SK-N-SH (cell line): Measurements from ENCODE around the gene CD300H. TPM values are rescaled to one million over a fixed set of nuclear protein-coding genes. Genes with fewer than 3 reads are reported as not detected.

Experiments used
- CTCF ChIA-PET: fragments of 300-600, 350-600 bp; formaldehyde crosslinking; extraction: SDS; loops from one replicate; lab custom pipeline; 2021; lab: Yijun Ruan, JAX
- POLR2A ChIA-PET: fragments of 350-600 bp; sonication (Branson Sonifier 250); formaldehyde crosslinking; extraction: SDS; loops from one replicate; lab custom pipeline; 2020; ENCODE audit warnings: antibody characterized with exemption, inconsistent platforms; lab: Yijun Ruan, JAX
- DNase-seq: peaks from one replicate; pipeline ENCODE4 v3.0.0; 2012
- H2AFZ ChIP-seq: fragments of 200-600 bp; sonication (generic); 2 replicates; pipeline ENCODE4 v1.8.1; 2016; ENCODE audit warnings: antibody characterized with exemption, mild to moderate bottlenecking, low read depth
- H3F3A ChIP-seq: fragments of 200-600 bp; sonication (generic); replicated peaks from 2 replicates; pipeline ENCODE3; 2016; ENCODE audit warnings: antibody characterized with exemption, mild to moderate bottlenecking; ENCODE audit not compliant: insufficient read depth
- H3K27ac ChIP-seq, 2 experiments: fragments of 200-500 bp in 1 of 2; fragments of 200-600 bp in 1 of 2; sonication (Bioruptor generic) in 1 of 2; sonication (generic), shearing (Covaris generic) in 1 of 2; 2 replicates each; pipeline versions ENCODE4 v1.5.1 to v1.6.1; 2014 to 2016; ENCODE audit warnings: low read depth in 2 of 2, inconsistent platforms in 1 of 2, low read length in 1 of 2, mild to moderate bottlenecking in 1 of 2, mixed read lengths in 1 of 2
- H3K27me3 ChIP-seq: fragments of 200-600 bp; sonication (generic), shearing (Covaris generic); 2 replicates; pipeline ENCODE4 v1.6.1; 2016; ENCODE audit warnings: mixed run types; ENCODE audit not compliant: insufficient read depth
- H3K36me3 ChIP-seq, 2 experiments: fragments of 200-500 bp in 1 of 2; fragments of 200-600 bp in 1 of 2; sonication (Bioruptor generic) in 1 of 2; sonication (generic) in 1 of 2; replicated peaks in 1 of 2; 2 replicates each; pipeline versions ENCODE3 to v1.5.1; 2014 to 2016; ENCODE audit warnings: low read length in 1 of 2, mild to moderate bottlenecking in 1 of 2; ENCODE audit not compliant: insufficient read depth in 2 of 2, control insufficient read depth in 1 of 2
- H3K4me1 ChIP-seq, 2 experiments: fragments of 200-500 bp in 1 of 2; fragments of 200-600 bp in 1 of 2; sonication (Bioruptor generic) in 1 of 2; sonication (generic), shearing (Covaris generic) in 1 of 2; 2 replicates each; pipeline versions ENCODE4 v1.5.1 to v1.6.1; 2014 to 2016; ENCODE audit warnings: low read depth in 1 of 2, low read length in 1 of 2, mixed run types in 1 of 2; ENCODE audit not compliant: insufficient read depth in 2 of 2, control insufficient read depth in 1 of 2
- H3K4me2 ChIP-seq: fragments of 200-600 bp; sonication (generic), shearing (Covaris generic); 2 replicates; pipeline ENCODE4 v1.6.1; 2017; ENCODE audit warnings: mixed run types
- H3K4me3 ChIP-seq, 2 experiments: fragments of 200-500 bp in 1 of 2; fragments of 200-600 bp in 1 of 2; sonication (Bioruptor generic) in 1 of 2; sonication (generic), shearing (Covaris generic) in 1 of 2; 2 replicates each; pipeline versions ENCODE4 v1.5.1 to v1.8.1; 2014 to 2016; ENCODE audit warnings: low read depth in 2 of 2, inconsistent platforms in 1 of 2, low read length in 1 of 2, mild to moderate bottlenecking in 1 of 2, mixed read lengths in 1 of 2, moderate library complexity in 1 of 2
- H3K79me2 ChIP-seq: fragments of 200-600 bp; sonication (generic); 2 replicates; pipeline ENCODE4 v1.8.1; 2017; ENCODE audit warnings: mild to moderate bottlenecking; ENCODE audit not compliant: insufficient read depth
- H3K9ac ChIP-seq: fragments of 200-600 bp; sonication (generic); 2 replicates; pipeline ENCODE4 v1.6.1; 2017; ENCODE audit warnings: mixed run types
- H3K9me2 ChIP-seq: fragments of 200-600 bp; sonication (generic); 2 replicates; pipeline ENCODE4 v1.6.1; 2017; ENCODE audit warnings: mixed run types
- H3K9me3 ChIP-seq: fragments of 200-600 bp; sonication (generic); 2 replicates; pipeline ENCODE4 v1.6.1; 2017; ENCODE audit warnings: mixed run types, mild to moderate bottlenecking, moderate library complexity
- H4K20me1 ChIP-seq: fragments of 200-600 bp; sonication (generic); 2 replicates; pipeline ENCODE4 v1.6.1; 2017; ENCODE audit warnings: mild to moderate bottlenecking, mixed run types; ENCODE audit not compliant: insufficient read depth
- ELF1 ChIP-seq: IDR thresholded peaks from 2 replicates; pipeline ENCODE4 v1.4.0; 2012
- EZH2phosphoT487 ChIP-seq: fragments of 200-600 bp; sonication (generic); IDR thresholded peaks from 2 replicates; pipeline ENCODE4 v1.6.1; 2017; ENCODE audit warnings: low read depth, mixed run types, mild to moderate bottlenecking, antibody characterized with exemption, moderate library complexity, borderline replicate concordance
- FOSL2 ChIP-seq: IDR thresholded peaks from 2 replicates; pipeline ENCODE4 v1.4.0; 2012; ENCODE audit warnings: low read depth, mild to moderate bottlenecking, moderate library complexity, borderline replicate concordance
- FOXJ3 ChIP-seq: sonication (generic); formaldehyde crosslinking; IDR thresholded peaks from 2 replicates; pipeline ENCODE4 v1.5.1; 2020; ENCODE audit warnings: mild to moderate bottlenecking, missing genetic modification reagents
- FOXM1 ChIP-seq: IDR thresholded peaks from 2 replicates; pipeline ENCODE4 v1.4.0; 2012; ENCODE audit warnings: low read depth, mild to moderate bottlenecking
- GABPA ChIP-seq: IDR thresholded peaks from 2 replicates; pipeline ENCODE4 v1.4.0; 2012; ENCODE audit warnings: low read depth, mild to moderate bottlenecking
- GATA2 ChIP-seq: sonication (generic); formaldehyde crosslinking; IDR thresholded peaks from 2 replicates; pipeline ENCODE4 v1.5.0; 2020; ENCODE audit warnings: mild to moderate bottlenecking, missing genetic modification reagents
- MEF2A ChIP-seq: IDR thresholded peaks from 2 replicates; pipeline ENCODE4 v1.4.0; 2012; ENCODE audit warnings: low read depth, borderline replicate concordance
- MXI1 ChIP-seq: IDR thresholded peaks from 2 replicates; pipeline ENCODE4 v1.6.1; 2012; ENCODE audit warnings: mild to moderate bottlenecking, low read depth, low read length, improper control_type of control experiment
- NFIC ChIP-seq: IDR thresholded peaks from 2 replicates; pipeline ENCODE4 v1.4.0; 2012; ENCODE audit warnings: borderline replicate concordance
- NRF1 ChIP-seq: IDR thresholded peaks from 2 replicates; pipeline ENCODE4 v1.6.1; 2012; ENCODE audit warnings: low read depth, mild to moderate bottlenecking, low read length
- POLR2AphosphoS5 ChIP-seq: IDR thresholded peaks from 2 replicates; pipeline ENCODE4 v1.6.1; 2012; ENCODE audit warnings: low read depth, low read length
- RCOR1 ChIP-seq: fragments of 150-350 bp; IDR thresholded peaks from 2 replicates; pipeline ENCODE4 v1.6.1; 2017; ENCODE audit warnings: antibody characterized with exemption, low read length
- RFX5 ChIP-seq: IDR thresholded peaks from 2 replicates; pipeline ENCODE4 v1.6.1; 2012; ENCODE audit warnings: mild to moderate bottlenecking, improper control_type of control experiment, low read length
- RXRA ChIP-seq: IDR thresholded peaks from 2 replicates; pipeline ENCODE4 v1.4.0; 2012; ENCODE audit warnings: low read depth, mild to moderate bottlenecking, borderline replicate concordance
- SIN3A ChIP-seq: IDR thresholded peaks from 2 replicates; pipeline ENCODE4 v1.6.1; 2012; ENCODE audit warnings: low read depth, mild to moderate bottlenecking, low read length, moderate library complexity, borderline replicate concordance
- SMC3 ChIP-seq: IDR thresholded peaks from 2 replicates; pipeline ENCODE4 v1.6.1; 2012; ENCODE audit warnings: low read depth, low read length, improper control_type of control experiment
- TAF1 ChIP-seq: IDR thresholded peaks from 2 replicates; pipeline ENCODE4 v1.6.1; 2012; ENCODE audit warnings: low read depth, mild to moderate bottlenecking, low read length, moderate library complexity, borderline replicate concordance
- TEAD4 ChIP-seq: IDR thresholded peaks from 2 replicates; pipeline ENCODE4 v1.4.0; 2012; ENCODE audit warnings: mild to moderate bottlenecking, borderline replicate concordance; ENCODE audit not compliant: insufficient read depth
- USF1 ChIP-seq: IDR thresholded peaks from 2 replicates; pipeline ENCODE4 v1.4.0; 2012; ENCODE audit warnings: low read depth, borderline replicate concordance
- USF2 ChIP-seq: fragments of 150-350 bp; IDR thresholded peaks from 2 replicates; pipeline ENCODE4 v1.6.1; 2017; ENCODE audit warnings: antibody characterized with exemption, low read length, low read depth, borderline replicate concordance
- YY1 ChIP-seq: IDR thresholded peaks from 2 replicates; pipeline ENCODE4 v1.4.0; 2012; ENCODE audit warnings: low read depth, mild to moderate bottlenecking
- WGBS: methylation state at CpG from one replicate; pipeline ENCODE4 v1.1.6; 2017; ENCODE audit warnings: low lambda C conversion rate; 5-methylcytosine and 5-hydroxymethylcytosine counted together
- polyA plus RNA-seq, 3 experiments: library from polyadenylated mRNA; depleted of rRNA; stranded (reverse); fragments of >200 nt; gene quantifications; 2 replicates each; pipeline ENCODE4 v1.2.3, GENCODE V29; 2012

Gene CD300H
- polyA plus RNA-seq, 1 of the 3 experiments (the other 2 are of a cell fraction): not detected

DNA sequence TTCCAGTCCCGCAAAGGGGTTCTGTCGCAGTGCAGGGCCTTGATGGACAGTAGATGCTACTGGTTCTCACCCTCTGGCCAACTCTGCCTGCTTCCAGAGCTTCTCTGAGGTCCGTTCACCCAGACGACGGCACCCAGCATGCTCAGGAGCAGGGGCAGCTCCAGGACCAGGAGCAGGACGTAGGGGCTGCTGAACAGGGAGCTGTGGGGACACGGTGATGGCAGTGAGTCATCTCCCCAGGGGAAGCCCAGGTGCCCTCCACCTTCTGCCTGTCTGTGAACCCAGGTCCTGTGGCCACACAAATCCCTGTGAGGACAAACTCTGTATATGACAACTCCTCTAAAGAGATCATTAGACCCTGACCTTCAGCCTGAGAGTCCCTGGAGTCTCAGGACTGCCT, 18.0 kb downstream of the CD300H start:
- H3K9ac ChIP-seq: no peak overlapping the region
- no peaks in the 10 kb centered on the region for H3K9me2 ChIP-seq
- H3F3A ChIP-seq: no peaks in the 10 kb centered on the region
- ChIA-PET POLR2A (no interaction called here), CTCF (interaction anchor here (1.1 kb wide), 1 partner anchor 18 kb away, joined by 3 read pairs; the partner anchor contains the start of gene CD300H)
- no peak overlapping the region for H2AFZ ChIP-seq
- 55% methylated on average over 7 of the region's 7 CpGs for WGBS
- no peak overlapping the region for H3K27ac ChIP-seq
- no peaks in the 10 kb centered on the region for H3K79me2 ChIP-seq
- H3K9me3 ChIP-seq: 0 out of 2 replicates have a peak, but pooled peaks cover 6% of the 10 kb centered on the region
- no peaks in the 10 kb centered on the region for H3K27me3 ChIP-seq
- no peaks in the 10 kb centered on the region for H3K4me1 ChIP-seq
- no peak overlapping the region for H3K4me3 ChIP-seq
- H3K4me2 ChIP-seq: no peak overlapping the region
- no peaks in the 10 kb centered on the region for H4K20me1 ChIP-seq
- H3K36me3 ChIP-seq: no peaks in the 10 kb centered on the region
- no peak for DNase-seq
- TF ChIP-seq FOXM1: no peak
- no peak for TF ChIP-seq USF2
- TF ChIP-seq MEF2A: no peak
- TF ChIP-seq ELF1: no peak
- no peak for TF ChIP-seq GATA2 (CRISPR knock-in tag)
- TF ChIP-seq GABPA: no peak
- TF ChIP-seq RCOR1: no peak
- TF ChIP-seq NRF1: no peak
- no peak for TF ChIP-seq RXRA
- no peak for TF ChIP-seq EZH2phosphoT487
- no peak for TF ChIP-seq NFIC
- TF ChIP-seq YY1: no peak
- TF ChIP-seq FOXJ3 (CRISPR knock-in tag): no peak
- no peak for TF ChIP-seq SMC3
- no peak for TF ChIP-seq TAF1
- no peak for TF ChIP-seq TEAD4
- no peak for TF ChIP-seq USF1

- H3K27ac ChIP-seq: no peak overlapping the region
- no peak overlapping the region for H2AFZ ChIP-seq
- no peak for DNase-seq
- CTCF ChIA-PET: no interaction called here
- no peaks in the 10 kb centered on the region for H3K36me3 ChIP-seq
- no peak overlapping the region for H3K4me2 ChIP-seq
- TF ChIP-seq FOSL2 (no peak), MEF2A (no peak), MXI1 (no peak), TAF1 (no peak), NFIC (no peak), RXRA (no peak), POLR2AphosphoS5 (no peak), USF1 (no peak), RFX5 (no peak), SIN3A (no peak), SMC3 (no peak)
- TF ChIP-seq, all 33 proteins: peak for 0
- Histone ChIP-seq H3K9me3 (peaks cover 6% of the 10 kb centered on the region; the same call in 1 of the 2 replicates), H3K9ac (no peak overlapping the region), H4K20me1 (no peaks in the 10 kb centered on the region), H3K27me3 (no peaks in the 10 kb centered on the region), H3K9me2 (no peaks in the 10 kb centered on the region), H3K79me2 (no peaks in the 10 kb centered on the region), H3K4me1 (no peaks in the 10 kb centered on the region), H3K4me3 (no peak overlapping the region), H3F3A (no peaks in the 10 kb centered on the region)
- 45% methylated on average over 3 of the region's 3 CpGs for WGBS
- POLR2A ChIA-PET: no interaction called here
Observed at GRCh38 chr17:74547736-74548135, 19.6 kb downstream of the CD300H start.
